Effector memory CD8-positive, alpha-beta T cell (primary cell): Measurements from ENCODE around the gene SRRM4.

ENCODE experiments used
- ATAC-seq: fragments of 150-1000 bp; cut with Tn5 transposase; replicated peaks from 2 replicates; pipeline ENCODE4 v1.10.0; 2021; ENCODE audit warnings: mild to moderate bottlenecking, moderate library complexity
- DNase-seq, 3 experiments: peaks; one replicate each; pipeline ENCODE4 v3.0.0; 2021
- H3K27ac Mint-ChIP-seq, 2 donors: one replicate each; pipeline ENCODE4 v1.8.0; 2022; ENCODE audit warnings: mild to moderate bottlenecking in 2 of 2, mixed read lengths in 2 of 2, moderate library complexity in 2 of 2
- H3K27me3 Mint-ChIP-seq, 2 donors: one replicate each; pipeline ENCODE4 v1.8.0; 2022; ENCODE audit warnings: mixed read lengths in 2 of 2
- H3K36me3 Mint-ChIP-seq: one replicate; pipeline ENCODE4 v1.8.0; 2022; ENCODE audit warnings: mild to moderate bottlenecking, moderate library complexity, mixed read lengths; ENCODE audit not compliant: insufficient read depth
- H3K4me1 Mint-ChIP-seq, 2 donors: one replicate each; pipeline ENCODE4 v1.8.0; 2022; ENCODE audit warnings: low read depth in 2 of 2, mixed read lengths in 2 of 2
- H3K4me3 Mint-ChIP-seq, 2 donors: one replicate each; pipeline ENCODE4 v1.8.0; 2022; ENCODE audit warnings: mild to moderate bottlenecking in 2 of 2, mixed read lengths in 2 of 2, moderate library complexity in 2 of 2
- H3K9me3 Mint-ChIP-seq, 2 donors: one replicate each; pipeline ENCODE4 v1.8.0; 2022; ENCODE audit warnings: mixed read lengths in 2 of 2

The SRRM4 gene

DNA sequence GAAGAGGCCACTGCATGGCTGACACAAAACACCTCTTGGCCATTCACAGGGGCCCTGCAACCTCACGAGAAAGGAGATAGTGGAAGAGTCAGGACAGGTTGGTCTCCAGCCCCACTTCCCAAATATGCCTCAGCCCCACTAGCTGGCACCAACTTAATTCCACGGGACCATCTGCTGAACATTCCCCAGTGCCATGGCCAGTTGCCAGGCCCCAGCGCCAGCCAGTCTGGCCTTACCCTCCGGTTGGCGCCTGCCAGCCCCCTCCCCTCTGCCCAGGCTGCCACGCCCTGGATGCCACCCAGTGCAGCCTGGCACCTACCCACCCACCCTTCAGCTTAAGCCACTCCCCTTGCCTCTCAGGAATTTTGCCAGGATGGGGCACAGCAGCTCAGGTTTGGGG, 176.2 kb downstream of the SRRM4 start:
- ATAC-seq (no peak), DNase-seq (no peak)
- H3K36me3 Mint-ChIP-seq = no peaks in the 10 kb centered on the region
- peaks cover 0 to 2% of the 10 kb centered on the region in 2 donors for H3K9me3 Mint-ChIP-seq
- no peak overlapping the region for H3K4me3 Mint-ChIP-seq
- H3K27ac Mint-ChIP-seq = no peak overlapping the region
- peaks cover 14 to 17% of the 10 kb centered on the region in 2 donors for H3K27me3 Mint-ChIP-seq
- H3K4me1 Mint-ChIP-seq = peaks cover 0 to 3% of the 10 kb centered on the region in 2 donors

DNA sequence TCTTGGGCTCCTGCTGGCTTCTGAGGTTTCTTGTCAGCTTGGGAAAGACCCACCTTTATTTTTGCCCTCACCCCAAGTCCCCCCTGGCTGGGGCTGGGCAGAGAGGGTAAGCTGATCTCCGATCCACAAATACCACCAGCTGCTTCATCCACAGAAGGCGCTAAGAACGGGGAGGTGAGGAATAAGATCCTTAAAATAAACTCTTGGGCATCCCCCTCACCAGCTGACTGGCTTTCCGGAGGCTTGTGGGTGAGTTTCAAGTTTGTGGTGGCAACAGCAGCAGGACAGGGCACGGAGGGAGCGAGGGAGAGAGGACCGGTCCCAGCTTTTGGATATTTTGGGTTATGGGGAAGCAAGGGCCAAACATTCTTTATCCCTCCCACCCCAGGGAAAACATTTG, 176.6 kb downstream of the SRRM4 start:
- no peak for ATAC-seq
- peaks cover 14 to 17% of the 10 kb centered on the region in 2 donors for H3K27me3 Mint-ChIP-seq
- H3K4me3 Mint-ChIP-seq = no peak overlapping the region
- DNase-seq = no peak
- H3K27ac Mint-ChIP-seq = no peak overlapping the region
- peaks cover 0 to 2% of the 10 kb centered on the region in 2 donors for H3K9me3 Mint-ChIP-seq
- H3K36me3 Mint-ChIP-seq = no peaks in the 10 kb centered on the region
- peaks cover 0 to 3% of the 10 kb centered on the region in 2 donors for H3K4me1 Mint-ChIP-seq

- Mint-ChIP-seq H3K36me3 (no peaks in the 10 kb centered on the region), H3K27me3 (peaks cover 13% of the 10 kb centered on the region in 2 donors), H3K27ac (no peak overlapping the region), H3K4me1 (peaks cover 0 to 3% of the 10 kb centered on the region in 2 donors), H3K4me3 (no peak overlapping the region), H3K9me3 (peaks cover 0 to 2% of the 10 kb centered on the region in 2 donors)
- ATAC-seq (no peak), DNase-seq (no peak)
Measured at GRCh38 chr12:119158402-119158801, 177.1 kb downstream of the SRRM4 start.

GRCh38 chr12:119159844-119160243, 178.5 kb downstream of the SRRM4 start:
- peaks cover 0 to 2% of the 10 kb centered on the region in 2 donors for H3K9me3 Mint-ChIP-seq
- no peak overlapping the region for H3K27ac Mint-ChIP-seq
- no peak for DNase-seq
- H3K4me3 Mint-ChIP-seq = no peak overlapping the region
- H3K36me3 Mint-ChIP-seq = no peaks in the 10 kb centered on the region
- ATAC-seq = no peak
- H3K4me1 Mint-ChIP-seq = peaks cover 0 to 2% of the 10 kb centered on the region in 2 donors
- peaks cover 0 to 6% of the 10 kb centered on the region in 2 donors for H3K27me3 Mint-ChIP-seq

GRCh38 chr12:119167902-119168301, 186.6 kb downstream of the SRRM4 start:
- DNase-seq (no peak), ATAC-seq (no peak)
- Mint-ChIP-seq H3K4me3 (no peak overlapping the region), H3K9me3 (no peaks in the 10 kb centered on the region), H3K27ac (no peak overlapping the region), H3K4me1 (no peaks in the 10 kb centered on the region), H3K27me3 (no peaks in the 10 kb centered on the region), H3K36me3 (no peaks in the 10 kb centered on the region)

GRCh38 chr12:119168721-119169120, 187.4 kb downstream of the SRRM4 start:
- ATAC-seq (no peak), DNase-seq (no peak)
- Mint-ChIP-seq H3K27ac (no peak overlapping the region), H3K4me1 (no peaks in the 10 kb centered on the region), H3K36me3 (no peaks in the 10 kb centered on the region), H3K9me3 (no peaks in the 10 kb centered on the region), H3K4me3 (no peak overlapping the region), H3K27me3 (no peaks in the 10 kb centered on the region)

- ATAC-seq = no peak
- H3K4me3 Mint-ChIP-seq = no peak overlapping the region
- no peaks in the 10 kb centered on the region for H3K27me3 Mint-ChIP-seq
- DNase-seq = no peak
- no peaks in the 10 kb centered on the region for H3K36me3 Mint-ChIP-seq
- no peaks in the 10 kb centered on the region for H3K4me1 Mint-ChIP-seq
- no peaks in the 10 kb centered on the region for H3K9me3 Mint-ChIP-seq
- H3K27ac Mint-ChIP-seq = no peak overlapping the region
Measured at GRCh38 chr12:119169150-119169549, 187.8 kb downstream of the SRRM4 start.

- Mint-ChIP-seq H3K36me3 (no peaks in the 10 kb centered on the region), H3K27me3 (peaks cover 3% of the 10 kb centered on the region in 2 donors), H3K4me3 (no peak overlapping the region), H3K27ac (no peak overlapping the region), H3K9me3 (no peaks in the 10 kb centered on the region), H3K4me1 (no peaks in the 10 kb centered on the region)
- ATAC-seq (no peak), DNase-seq (no peak)
Measured at GRCh38 chr12:119171291-119171690, 189.9 kb downstream of the SRRM4 start.

DNA sequence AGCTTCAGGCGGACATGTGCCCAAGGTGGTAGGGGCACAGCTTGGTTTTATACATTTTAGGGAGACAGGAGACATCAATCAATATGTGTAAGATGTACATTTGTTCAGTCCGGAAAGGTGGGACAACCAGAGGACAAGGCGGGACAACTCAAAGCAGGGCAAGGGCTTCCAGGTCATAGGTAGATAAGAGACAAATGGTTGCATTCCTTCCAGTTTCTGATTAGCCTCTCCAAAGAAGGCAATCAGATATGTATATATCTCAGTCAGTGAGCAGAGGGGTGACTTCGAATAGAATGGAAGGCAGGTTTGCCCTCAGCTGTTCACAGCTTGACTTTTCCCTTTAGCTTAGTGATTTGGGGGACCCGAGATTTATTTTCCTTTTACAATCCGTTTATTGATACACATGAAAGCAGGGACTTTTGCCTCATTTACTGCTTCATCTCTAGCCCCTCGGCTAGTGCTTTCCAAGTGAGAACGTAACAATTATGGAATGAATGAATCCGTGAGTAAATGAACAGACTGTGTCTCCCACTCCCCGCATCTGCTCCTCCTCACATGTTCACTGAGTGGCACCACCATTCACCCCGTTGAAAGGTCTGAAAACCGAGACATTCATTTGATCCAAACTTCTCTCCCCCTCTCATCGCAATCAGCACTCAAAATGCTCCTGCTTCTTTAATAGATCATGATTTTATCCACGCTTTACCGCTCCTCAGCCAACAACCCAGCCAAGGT, 190.5 kb downstream of the SRRM4 start:
- H3K4me3 Mint-ChIP-seq = no peak overlapping the region
- no peak overlapping the region for H3K27ac Mint-ChIP-seq

DNA sequence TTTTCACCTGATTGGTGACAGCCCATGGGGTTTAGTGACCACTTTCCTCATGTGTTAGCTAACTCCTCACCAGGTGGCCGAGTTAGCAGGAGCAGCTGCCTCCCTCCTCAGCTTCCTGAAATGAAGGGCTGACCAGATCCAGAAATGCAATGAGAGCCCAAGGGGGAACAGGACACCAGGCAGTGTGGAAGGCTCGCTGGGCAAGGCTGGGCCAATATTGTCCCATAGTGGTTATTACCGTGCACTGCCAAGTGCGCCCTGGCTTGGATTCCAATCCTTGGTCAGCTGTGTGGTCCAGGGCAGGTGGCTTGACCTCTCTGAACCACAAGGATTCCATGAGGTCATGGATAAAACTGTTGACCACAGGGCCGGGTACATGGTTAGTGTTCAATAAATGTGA, 193.7 kb downstream of the SRRM4 start:
- H3K27ac Mint-ChIP-seq = no peak overlapping the region

More for the DNA sequence above, 190.5 kb downstream of the SRRM4 start:
- Mint-ChIP-seq H3K36me3 (no peaks in the 10 kb centered on the region), H3K4me1 (no peaks in the 10 kb centered on the region), H3K27me3 (peaks cover 9% of the 10 kb centered on the region in 2 donors), H3K9me3 (no peaks in the 10 kb centered on the region)
- ATAC-seq = no peak
- no peak for DNase-seq

GRCh38 chr12:119176267-119177055, 195.1 kb downstream of the SRRM4 start:
- H3K4me3 Mint-ChIP-seq = no peak overlapping the region
- no peak overlapping the region for H3K27ac Mint-ChIP-seq
- DNase-seq (no peak), ATAC-seq (no peak)
- no peaks in the 10 kb centered on the region for H3K9me3 Mint-ChIP-seq
- no peaks in the 10 kb centered on the region for H3K4me1 Mint-ChIP-seq
- peaks cover 16 to 33% of the 10 kb centered on the region in 2 donors for H3K27me3 Mint-ChIP-seq
- H3K36me3 Mint-ChIP-seq = no peaks in the 10 kb centered on the region

More for the DNA sequence above, 193.7 kb downstream of the SRRM4 start:
- Mint-ChIP-seq H3K27me3 (peaks cover 16 to 33% of the 10 kb centered on the region in 2 donors), H3K4me3 (no peak overlapping the region), H3K9me3 (no peaks in the 10 kb centered on the region), H3K4me1 (no peaks in the 10 kb centered on the region), H3K36me3 (no peaks in the 10 kb centered on the region)
- ATAC-seq = no peak
- DNase-seq = no peak

- ATAC-seq = no peak
- Mint-ChIP-seq H3K27me3 (peaks cover 16 to 33% of the 10 kb centered on the region in 2 donors), H3K4me1 (no peaks in the 10 kb centered on the region), H3K36me3 (no peaks in the 10 kb centered on the region), H3K4me3 (no peak overlapping the region), H3K9me3 (no peaks in the 10 kb centered on the region), H3K27ac (no peak overlapping the region)
- DNase-seq = no peak
Measured at GRCh38 chr12:119177056-119177325, 195.7 kb downstream of the SRRM4 start.

GRCh38 chr12:119177724-119178380, 196.5 kb downstream of the SRRM4 start:
- H3K4me3 Mint-ChIP-seq = no peak overlapping the region
- no peak overlapping the region for H3K27ac Mint-ChIP-seq
- DNase-seq = no peak
- H3K4me1 Mint-ChIP-seq = no peaks in the 10 kb centered on the region
- peaks cover 16 to 33% of the 10 kb centered on the region in 2 donors for H3K27me3 Mint-ChIP-seq
- no peaks in the 10 kb centered on the region for H3K9me3 Mint-ChIP-seq
- no peaks in the 10 kb centered on the region for H3K36me3 Mint-ChIP-seq
- ATAC-seq = no peak
